ENCODE data around the gene ZIC5. TPM values are rescaled to one million over a fixed set of nuclear protein-coding genes. Genes with fewer than 3 reads are reported as not detected.
A peak's percentile ranks its signal among the peaks of the same experiment; 100 is the strongest.

The ZIC5 gene
- total and polyA plus RNA-seq, 2 of the 13 experiments (the other 11 are each of a cell fraction or from before 2014, with no cell fraction given): 0.02 to 0.07 TPM

- peaks cover 37% of the 10 kb centered on the region for H3K4me1 ChIP-seq (ENCODE audit: insufficient read depth, low read length)
- DNase-seq (ENCODE audit: low spot score): no peak
- H3K9ac ChIP-seq (ENCODE audit: insufficient read depth, low read depth, low read length): no peak overlapping the region
- H2AFZ ChIP-seq (ENCODE audit: low read length): no peak overlapping the region
- H3K36me3 ChIP-seq (replicated peaks in 1 of 2; ENCODE audit: control insufficient read depth in 1 of 2, insufficient read depth in 2 of 2, low read length in 2 of 2): no peaks in the 10 kb centered on the region
- no peak for FAIRE-seq
- ChIA-PET POLR2A (no interaction called here), CTCF (ENCODE audit: low intra/inter-chr PET ratio, low total read pairs) (no interaction called here)
- no peaks in the 10 kb centered on the region; a peak in 2 of 5 replicates for H3K27me3 ChIP-seq (ENCODE audit: control insufficient read depth in 1 of 2, insufficient read depth in 2 of 2, low read length in 2 of 2)
- TF ChIP-seq MLXIP (CRISPR knock-in tag; IDR thresholded peaks at IDR 0.05; ENCODE audit: borderline replicate concordance): no peak
- H4K20me1 ChIP-seq (ENCODE audit: insufficient read depth, low read length): no peaks in the 10 kb centered on the region
- H3K27ac ChIP-seq (ENCODE audit: extremely low read length, insufficient read depth, low read length): no peak overlapping the region
- in situ Hi-C loops (cut with HindIII; ENCODE audit: extremely low pct_ligation_motif_present, low pct_unique_long_range_greater_than_20kb) (no loop called here), intact Hi-C loops (cut with micrococcal nuclease; ENCODE audit: unreplicated experiment) (no loop called here)
- no peak overlapping the region for H3K4me2 ChIP-seq (ENCODE audit: low read depth, low read length)
- no TSS peak for BruUV-seq (replicated peaks)
- no peak for ATAC-seq
- no peak overlapping the region for H3K4me3 ChIP-seq (replicated peaks in 1 of 3; ENCODE audit: insufficient read depth in 1 of 3, low read depth in 2 of 3, low read length in 3 of 3)
- WGBS (ENCODE audit: low lambda C conversion rate): 90% methylated on average over 7 of the region's 7 CpGs
- H3K9me3 ChIP-seq (ENCODE audit: low read length): no peaks in the 10 kb centered on the region
- no peaks in the 10 kb centered on the region for H3K79me2 ChIP-seq (ENCODE audit: insufficient read depth, low read length)
These were observed 32.9 kb downstream of the ZIC5 start for GRCh38 chr13:99938635-99939034.

- in situ Hi-C loops (cut with HindIII; ENCODE audit: extremely low pct_ligation_motif_present, low pct_unique_long_range_greater_than_20kb): no loop called here
- ATAC-seq (no peak), DNase-seq (ENCODE audit: low spot score) (no peak), FAIRE-seq (no peak)
- H2AFZ ChIP-seq (ENCODE audit: low read length): no peak overlapping the region
- CTCF ChIA-PET (ENCODE audit: low intra/inter-chr PET ratio, low total read pairs): no interaction called here
- 100% methylated on average over 1 of the region's 2 CpGs for WGBS (ENCODE audit: low lambda C conversion rate)
- H3K27me3 ChIP-seq (ENCODE audit: control insufficient read depth in 1 of 2, insufficient read depth in 2 of 2, low read length in 2 of 2): peaks cover 0 to 3% of the 10 kb centered on the region in 2 experiments; a peak in 2 of 5 replicates
- intact Hi-C loops (cut with micrococcal nuclease; ENCODE audit: unreplicated experiment): no loop called here
- no peak overlapping the region for H3K4me2 ChIP-seq (ENCODE audit: low read depth, low read length)
- H3K4me3 ChIP-seq (replicated peaks in 1 of 3; ENCODE audit: insufficient read depth in 1 of 3, low read depth in 2 of 3, low read length in 3 of 3): no peak overlapping the region
- BruUV-seq (replicated peaks): no TSS peak
- no peak overlapping the region for H3K9ac ChIP-seq (ENCODE audit: insufficient read depth, low read depth, low read length)
- POLR2A ChIA-PET: no interaction called here
- no peaks in the 10 kb centered on the region for H3K36me3 ChIP-seq (replicated peaks in 1 of 2; ENCODE audit: control insufficient read depth in 1 of 2, insufficient read depth in 2 of 2, low read length in 2 of 2)
- H3K79me2 ChIP-seq (ENCODE audit: insufficient read depth, low read length): no peaks in the 10 kb centered on the region
- H3K9me3 ChIP-seq (ENCODE audit: low read length): no peaks in the 10 kb centered on the region
- no peak overlapping the region for H3K27ac ChIP-seq (ENCODE audit: extremely low read length, insufficient read depth, low read length)
- no peaks in the 10 kb centered on the region for H4K20me1 ChIP-seq (ENCODE audit: insufficient read depth, low read length)
- peaks cover 26% of the 10 kb centered on the region for H3K4me1 ChIP-seq (ENCODE audit: insufficient read depth, low read length)
- no peak for TF ChIP-seq ZNF75D (CRISPR knock-in tag; IDR thresholded peaks at IDR 0.05; ENCODE audit: borderline replicate concordance)
- TF ChIP-seq TP53 (CRISPR knock-in tag; conservative IDR thresholded peaks at IDR 0.05): no peak
- no peak for TF ChIP-seq SP140L (CRISPR knock-in tag; IDR thresholded peaks at IDR 0.05; ENCODE audit: borderline replicate concordance)
- peak; percentile 40; the same call in 1 of the 2 replicates for TF ChIP-seq CTCF (CRISPR knock-in tag; IDR thresholded peaks at IDR 0.05)
- no peak for TF ChIP-seq SPEN (CRISPR knock-in tag; IDR thresholded peaks at IDR 0.05; ENCODE audit: low read depth)
- no peak for TF ChIP-seq ZNF17 (CRISPR knock-in tag; IDR thresholded peaks at IDR 0.05)
- TF ChIP-seq AGO1 (IDR thresholded peaks at IDR 0.05; ENCODE audit: low read depth, low read length, poor library complexity, severe bottlenecking): no peak
These were observed 35.8 kb downstream of the ZIC5 start for GRCh38 chr13:99935772-99936171.
